Measurements from ENCODE around the gene FARP1.
"Not testable (repeated sequence)": the region's sequence is repeated elsewhere in the genome, so short reads cannot be mapped to it uniquely, and the experiment has no call there.

Gene FARP1

GRCh38 chr13:98263841-98264240, 120.9 kb downstream of the FARP1 start:
- WGBS = 76% methylated on average over 2 of the region's 2 CpGs
- Histone ChIP-seq H3K9ac (ENCODE audit: low read depth, low read length) (no peak overlapping the region), H3K4me3 (ENCODE audit: low read length) (no peak overlapping the region)

GRCh38 chr13:98264877-98265276, 122.0 kb downstream of the FARP1 start:
- Histone ChIP-seq H3K9ac (ENCODE audit: low read depth, low read length) (no peak overlapping the region), H3K4me1 (ENCODE audit: insufficient read depth, low read length) (peaks cover 3% of the 10 kb centered on the region)

More at GRCh38 chr13:98263841-98264240, 120.9 kb downstream of the FARP1 start:
- Histone ChIP-seq H3K27ac (ENCODE audit: low read depth, low read length) (no peak overlapping the region), H3K4me1 (ENCODE audit: insufficient read depth, low read length) (peaks cover 3% of the 10 kb centered on the region), H3K27me3 (ENCODE audit: insufficient read depth, low read length) (no peaks in the 10 kb centered on the region), H3K9me3 (ENCODE audit: insufficient read depth, low read depth, low read length) (no peaks in the 10 kb centered on the region), H3K36me3 (ENCODE audit: insufficient read depth, low read length) (0 out of 2 replicates have a peak, but pooled peaks cover 7% of the 10 kb centered on the region)

GRCh38 chr13:98265692-98266551, 123.0 kb downstream of the FARP1 start:
- no peak overlapping the region for H3K27ac ChIP-seq (ENCODE audit: low read depth, low read length)
- no peak overlapping the region for H3K9ac ChIP-seq (ENCODE audit: low read depth, low read length)
- WGBS = 95% methylated on average over 10 of the region's 10 CpGs
- H3K4me1 ChIP-seq (ENCODE audit: insufficient read depth, low read length) = no peaks in the 10 kb centered on the region; the same call in 1 of the 2 replicates
- H3K36me3 ChIP-seq (ENCODE audit: insufficient read depth, low read length) = 0 out of 2 replicates have a peak, but pooled peaks cover 7% of the 10 kb centered on the region
- H3K27me3 ChIP-seq (ENCODE audit: insufficient read depth, low read length) = no peaks in the 10 kb centered on the region
- no peaks in the 10 kb centered on the region for H3K9me3 ChIP-seq (ENCODE audit: insufficient read depth, low read depth, low read length)
- H3K4me3 ChIP-seq (ENCODE audit: low read length) = no peak overlapping the region

More at GRCh38 chr13:98264877-98265276, 122.0 kb downstream of the FARP1 start:
- Histone ChIP-seq H3K27ac (ENCODE audit: low read depth, low read length) (no peak overlapping the region), H3K9me3 (ENCODE audit: insufficient read depth, low read depth, low read length) (no peaks in the 10 kb centered on the region), H3K4me3 (ENCODE audit: low read length) (no peak overlapping the region), H3K36me3 (ENCODE audit: insufficient read depth, low read length) (0 out of 2 replicates have a peak, but pooled peaks cover 7% of the 10 kb centered on the region), H3K27me3 (ENCODE audit: insufficient read depth, low read length) (no peaks in the 10 kb centered on the region)
- WGBS = 95% methylated on average over 4 of the region's 5 CpGs

GRCh38 chr13:98267080-98267912, 124.4 kb downstream of the FARP1 start:
- Histone ChIP-seq H3K4me1 (ENCODE audit: insufficient read depth, low read length) (no peaks in the 10 kb centered on the region; the same call in 1 of the 2 replicates), H3K9me3 (ENCODE audit: insufficient read depth, low read depth, low read length) (no peaks in the 10 kb centered on the region), H3K36me3 (ENCODE audit: insufficient read depth, low read length) (0 out of 2 replicates have a peak, but pooled peaks cover 7% of the 10 kb centered on the region), H3K27me3 (ENCODE audit: insufficient read depth, low read length) (no peaks in the 10 kb centered on the region), H3K9ac (ENCODE audit: low read depth, low read length) (no peak overlapping the region), H3K27ac (ENCODE audit: low read depth, low read length) (no peak overlapping the region), H3K4me3 (ENCODE audit: low read length) (no peak overlapping the region)
- WGBS = 91% methylated on average over 18 of the region's 18 CpGs

- H3K4me1 ChIP-seq (ENCODE audit: insufficient read depth, low read length) = peaks cover 19% of the 10 kb centered on the region
- no peak overlapping the region for H3K4me3 ChIP-seq (ENCODE audit: low read length)
- H3K9ac ChIP-seq (ENCODE audit: low read depth, low read length) = no peak overlapping the region
- no peaks in the 10 kb centered on the region for H3K9me3 ChIP-seq (ENCODE audit: insufficient read depth, low read depth, low read length)
- H3K36me3 ChIP-seq (ENCODE audit: insufficient read depth, low read length) = 0 out of 2 replicates have a peak, but pooled peaks cover 7% of the 10 kb centered on the region
- no peaks in the 10 kb centered on the region for H3K27me3 ChIP-seq (ENCODE audit: insufficient read depth, low read length)
- 92% methylated on average over 4 of the region's 4 CpGs for WGBS
- no peak overlapping the region for H3K27ac ChIP-seq (ENCODE audit: low read depth, low read length)
Measured at GRCh38 chr13:98269386-98269785, 126.5 kb downstream of the FARP1 start.

- 0 out of 2 replicates have a peak, but pooled peaks cover 7% of the 10 kb centered on the region for H3K36me3 ChIP-seq (ENCODE audit: insufficient read depth, low read length)
- no peak overlapping the region for H3K9ac ChIP-seq (ENCODE audit: low read depth, low read length)
- H3K9me3 ChIP-seq (ENCODE audit: insufficient read depth, low read depth, low read length) = no peaks in the 10 kb centered on the region
- no peak overlapping the region for H3K27ac ChIP-seq (ENCODE audit: low read depth, low read length)
- 92% methylated on average over 9 of the region's 9 CpGs for WGBS
- H3K4me3 ChIP-seq (ENCODE audit: low read length) = no peak overlapping the region
- H3K27me3 ChIP-seq (ENCODE audit: insufficient read depth, low read length) = no peaks in the 10 kb centered on the region
- peaks cover 32% of the 10 kb centered on the region for H3K4me1 ChIP-seq (ENCODE audit: insufficient read depth, low read length)
Measured at GRCh38 chr13:98270819-98271218, 127.9 kb downstream of the FARP1 start.

- not testable (repeated sequence) for H3K9me3 ChIP-seq (ENCODE audit: insufficient read depth, low read depth, low read length); H3K9ac ChIP-seq (ENCODE audit: low read depth, low read length); H3K27me3 ChIP-seq (ENCODE audit: insufficient read depth, low read length); H3K4me3 ChIP-seq (ENCODE audit: low read length); H3K27ac ChIP-seq (ENCODE audit: low read depth, low read length); H3K36me3 ChIP-seq (ENCODE audit: insufficient read depth, low read length)
- WGBS = 94% methylated on average over 2 of the region's 3 CpGs
- peaks cover 39% of the 10 kb centered on the region for H3K4me1 ChIP-seq (ENCODE audit: insufficient read depth, low read length)
Measured at GRCh38 chr13:98271646-98272045, 128.8 kb downstream of the FARP1 start.

- 76% methylated on average over 1 of the region's 1 CpG for WGBS
- Histone ChIP-seq H3K36me3 (ENCODE audit: insufficient read depth, low read length) (0 out of 2 replicates have a peak, but pooled peaks cover 7% of the 10 kb centered on the region), H3K27me3 (ENCODE audit: insufficient read depth, low read length) (no peaks in the 10 kb centered on the region), H3K27ac (ENCODE audit: low read depth, low read length) (peak overlapping the region; percentile 75; the same call in 1 of the 2 replicates), H3K4me3 (ENCODE audit: low read length) (no peak overlapping the region), H3K9me3 (ENCODE audit: insufficient read depth, low read depth, low read length) (no peaks in the 10 kb centered on the region), H3K9ac (ENCODE audit: low read depth, low read length) (no peak overlapping the region), H3K4me1 (ENCODE audit: insufficient read depth, low read length) (peaks cover 39% of the 10 kb centered on the region)
Measured at GRCh38 chr13:98272549-98272948, 129.7 kb downstream of the FARP1 start.

- H3K9ac ChIP-seq (ENCODE audit: low read depth, low read length) = peak overlapping the region; percentile 59; the same call in 1 of the 2 replicates
- WGBS = 82% methylated on average over 9 of the region's 9 CpGs
Measured at GRCh38 chr13:98273067-98273823, 130.4 kb downstream of the FARP1 start.

GRCh38 chr13:98273824-98274742, 131.2 kb downstream of the FARP1 start:
- H3K27ac ChIP-seq (ENCODE audit: low read depth, low read length) = peak overlapping the region; percentile 78
- H3K9me3 ChIP-seq (ENCODE audit: insufficient read depth, low read depth, low read length) = no peaks in the 10 kb centered on the region
- H3K9ac ChIP-seq (ENCODE audit: low read depth, low read length) = peak overlapping the region; percentile 59
- peaks cover 39% of the 10 kb centered on the region for H3K4me1 ChIP-seq (ENCODE audit: insufficient read depth, low read length)
- H3K36me3 ChIP-seq (ENCODE audit: insufficient read depth, low read length) = no peaks in the 10 kb centered on the region
- no peak overlapping the region; the same call in 1 of the 2 replicates for H3K4me3 ChIP-seq (ENCODE audit: low read length)
- no peaks in the 10 kb centered on the region for H3K27me3 ChIP-seq (ENCODE audit: insufficient read depth, low read length)
- WGBS = 44% methylated on average over 11 of the region's 12 CpGs

More at GRCh38 chr13:98273067-98273823, 130.4 kb downstream of the FARP1 start:
- Histone ChIP-seq H3K27me3 (ENCODE audit: insufficient read depth, low read length) (no peaks in the 10 kb centered on the region), H3K4me1 (ENCODE audit: insufficient read depth, low read length) (peaks cover 39% of the 10 kb centered on the region), H3K36me3 (ENCODE audit: insufficient read depth, low read length) (no peaks in the 10 kb centered on the region), H3K9me3 (ENCODE audit: insufficient read depth, low read depth, low read length) (no peaks in the 10 kb centered on the region), H3K27ac (ENCODE audit: low read depth, low read length) (peak overlapping the region; percentile 78), H3K4me3 (ENCODE audit: low read length) (no peak overlapping the region)

All from HUES64 (cell line).